ENCODE data around the gene SRGAP2C.
"Not testable (repeated sequence)": the region's sequence is repeated elsewhere in the genome, so short reads cannot be mapped to it uniquely, and the experiment has no call there.

DNA sequence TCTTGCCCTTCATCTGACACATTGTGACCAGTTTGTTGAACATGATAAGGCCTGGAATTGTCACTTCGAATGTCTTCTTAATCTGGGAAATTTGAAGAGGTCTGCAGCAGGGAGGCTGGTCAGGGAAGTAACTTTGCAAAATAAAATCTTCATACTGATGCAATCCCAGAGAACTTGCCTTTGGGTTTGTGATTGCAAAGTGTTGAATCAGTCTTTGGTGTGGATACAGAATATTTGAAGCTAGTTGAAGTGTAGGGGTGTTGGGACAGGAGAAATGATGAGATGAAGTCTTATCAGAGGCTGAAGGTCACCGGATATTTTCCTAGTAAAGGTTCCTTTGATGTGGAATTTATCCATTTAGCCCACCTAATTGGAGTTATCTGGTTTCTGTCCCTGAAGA lies 42.1 kb downstream of the SRGAP2C start:
- TF ChIP-seq, protein P1, sequence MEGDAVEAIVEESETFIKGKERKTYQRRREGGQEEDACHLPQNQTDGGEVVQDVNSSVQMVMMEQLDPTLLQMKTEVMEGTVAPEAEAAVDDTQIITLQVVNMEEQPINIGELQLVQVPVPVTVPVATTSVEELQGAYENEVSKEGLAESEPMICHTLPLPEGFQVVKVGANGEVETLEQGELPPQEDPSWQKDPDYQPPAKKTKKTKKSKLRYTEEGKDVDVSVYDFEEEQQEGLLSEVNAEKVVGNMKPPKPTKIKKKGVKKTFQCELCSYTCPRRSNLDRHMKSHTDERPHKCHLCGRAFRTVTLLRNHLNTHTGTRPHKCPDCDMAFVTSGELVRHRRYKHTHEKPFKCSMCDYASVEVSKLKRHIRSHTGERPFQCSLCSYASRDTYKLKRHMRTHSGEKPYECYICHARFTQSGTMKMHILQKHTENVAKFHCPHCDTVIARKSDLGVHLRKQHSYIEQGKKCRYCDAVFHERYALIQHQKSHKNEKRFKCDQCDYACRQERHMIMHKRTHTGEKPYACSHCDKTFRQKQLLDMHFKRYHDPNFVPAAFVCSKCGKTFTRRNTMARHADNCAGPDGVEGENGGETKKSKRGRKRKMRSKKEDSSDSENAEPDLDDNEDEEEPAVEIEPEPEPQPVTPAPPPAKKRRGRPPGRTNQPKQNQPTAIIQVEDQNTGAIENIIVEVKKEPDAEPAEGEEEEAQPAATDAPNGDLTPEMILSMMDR (IDR thresholded peaks at IDR 0.05; ENCODE audit: insufficient read depth, low read length, poor library complexity, severe bottlenecking), result not testable (repeated sequence)
- TF ChIP-seq EZH2phosphoT487 (conservative IDR thresholded peaks at IDR 0.05; ENCODE audit: low read length), result not testable (repeated sequence)

Measured in SU-DHL-6 (cell line).